Sigmoid colon (tissue), 7 donors: Measurements from ENCODE around the gene DYRK1A. TPM values are rescaled to one million over a fixed set of nuclear protein-coding genes. Genes with fewer than 3 reads are reported as not detected.

ENCODE experiments used
- DNase-seq: peaks from one replicate; pipeline ENCODE4 v3.0.0-alpha.2; 2019
- H3K27ac ChIP-seq, 4 donors: fragments of 200-600 bp; sonication (generic); one replicate each; pipeline ENCODE4 v1.5.1; 2016 to 2019; ENCODE audit warnings: mild to moderate bottlenecking in 1 of 4
- H3K27me3 ChIP-seq, 3 donors: fragments of 200-600 bp; sonication (generic); one replicate each; pipeline ENCODE4 v1.5.1; 2019; ENCODE audit warnings: mild to moderate bottlenecking in 1 of 3
- H3K36me3 ChIP-seq, 4 donors: fragments of 200-600 bp; sonication (generic); one replicate each; pipeline ENCODE4 v1.5.1; 2016 to 2019
- H3K4me1 ChIP-seq, 4 donors: fragments of 200-600 bp; sonication (generic); one replicate each; pipeline ENCODE4 v1.5.1; 2017 to 2019
- H3K4me3 ChIP-seq, 4 donors: fragments of 200-600 bp; sonication (generic); one replicate each; pipeline ENCODE4 v1.5.1; 2017 to 2019; ENCODE audit warnings: mild to moderate bottlenecking in 2 of 4, moderate library complexity in 1 of 4
- H3K9me3 ChIP-seq, 4 donors: fragments of 200-600 bp in 3 of 4; sonication (generic) in 3 of 4; one replicate each; pipeline versions ENCODE4 v1.5.1 to v1.6.1; 2013 to 2019
- EP300 ChIP-seq, 4 donors: sonication (generic); formaldehyde crosslinking; IDR thresholded peaks; one replicate each; pipeline ENCODE4 v1.6.1; 2017; ENCODE audit warnings: antibody characterized with exemption in 4 of 4
- POLR2A ChIP-seq, 2 donors: fragments of 450-650 bp; IDR thresholded peaks; one replicate each; pipeline ENCODE4 v1.6.1; 2016; ENCODE audit warnings: antibody characterized with exemption in 2 of 2, mild to moderate bottlenecking in 2 of 2, moderate library complexity in 2 of 2
- POLR2AphosphoS5 ChIP-seq, 4 donors: sonication (generic); formaldehyde crosslinking; IDR thresholded peaks; one replicate each; pipeline ENCODE4 v1.6.1; 2017; ENCODE audit warnings: antibody characterized with exemption in 4 of 4
- WGBS, 2 donors: extraction: QIAGEN DNeasy Blood & Tissue Kit; methylation state at CpG; one replicate each; pipeline ENCODE4 v1.1.7; 2013; 5-methylcytosine and 5-hydroxymethylcytosine counted together
- intact Hi-C: fragments of 100-400 bp; cut with DNase I; formaldehyde crosslinking; loops from one replicate; pipeline ENCODE4 v1.15.1; 2023
- polyA plus RNA-seq, 3 donors: library from polyadenylated mRNA; stranded (reverse); fragments of 200-250 nt; gene quantifications; one replicate each; pipeline ENCODE4 v1.2.3, GENCODE V29; 2013
- total RNA-seq, 4 donors: library from RNA; depleted of rRNA; stranded (reverse); fragments of >200 nt; gene quantifications; one replicate each; pipeline ENCODE4 v1.1.0, GENCODE V29; 2016
- TF ChIP-seq, protein P1 (sequence below), 4 experiments: fragments of 450-650 bp in 3 of 4; fragments of 200-600 bp in 1 of 4; IDR thresholded peaks; one replicate each; pipeline ENCODE4 v1.5.1; 2016 to 2019; ENCODE audit warnings: antibody characterized with exemption in 4 of 4, mild to moderate bottlenecking in 3 of 4, moderate library complexity in 2 of 4
- donor health status: healthy with polysubstance abuse.
- donor health status: Bipolar disorder and iron deficiency.
- donor health status: healthy.

DYRK1A gene
- total and polyA plus RNA-seq, 7 donors = 11.4 to 74.1 (median 62.9) TPM

DNA sequence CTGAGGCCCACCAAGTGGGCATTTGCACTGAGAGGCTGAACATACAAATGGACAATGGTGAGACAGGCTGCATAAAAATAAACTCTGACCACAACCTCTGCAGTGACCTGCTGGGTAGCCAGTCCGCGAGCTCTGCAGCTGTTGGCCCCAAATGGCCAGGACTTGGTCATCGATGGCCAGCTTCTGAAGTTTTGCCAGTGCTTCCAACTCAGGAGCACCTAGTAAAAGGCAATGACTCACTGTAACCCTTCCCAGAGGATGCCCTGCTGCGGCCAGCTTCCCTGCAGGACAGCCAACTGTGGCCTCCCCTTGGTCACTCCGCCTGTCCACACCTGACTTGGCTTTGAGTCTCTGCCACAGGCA lies 185.4 kb downstream of the DYRK1A start:
- peak; percentile 15 for DNase-seq
- 92 to 93% methylated on average over 5 of the region's 5 CpGs for WGBS, 2 donors
- intact Hi-C loops = no loop called here
- no peak for TF ChIP-seq POLR2A (IDR thresholded peaks at IDR 0.05)
- TF ChIP-seq POLR2AphosphoS5 (IDR thresholded peaks at IDR 0.05) = no peak
- TF ChIP-seq, protein P1, sequence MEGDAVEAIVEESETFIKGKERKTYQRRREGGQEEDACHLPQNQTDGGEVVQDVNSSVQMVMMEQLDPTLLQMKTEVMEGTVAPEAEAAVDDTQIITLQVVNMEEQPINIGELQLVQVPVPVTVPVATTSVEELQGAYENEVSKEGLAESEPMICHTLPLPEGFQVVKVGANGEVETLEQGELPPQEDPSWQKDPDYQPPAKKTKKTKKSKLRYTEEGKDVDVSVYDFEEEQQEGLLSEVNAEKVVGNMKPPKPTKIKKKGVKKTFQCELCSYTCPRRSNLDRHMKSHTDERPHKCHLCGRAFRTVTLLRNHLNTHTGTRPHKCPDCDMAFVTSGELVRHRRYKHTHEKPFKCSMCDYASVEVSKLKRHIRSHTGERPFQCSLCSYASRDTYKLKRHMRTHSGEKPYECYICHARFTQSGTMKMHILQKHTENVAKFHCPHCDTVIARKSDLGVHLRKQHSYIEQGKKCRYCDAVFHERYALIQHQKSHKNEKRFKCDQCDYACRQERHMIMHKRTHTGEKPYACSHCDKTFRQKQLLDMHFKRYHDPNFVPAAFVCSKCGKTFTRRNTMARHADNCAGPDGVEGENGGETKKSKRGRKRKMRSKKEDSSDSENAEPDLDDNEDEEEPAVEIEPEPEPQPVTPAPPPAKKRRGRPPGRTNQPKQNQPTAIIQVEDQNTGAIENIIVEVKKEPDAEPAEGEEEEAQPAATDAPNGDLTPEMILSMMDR (IDR thresholded peaks at IDR 0.05) = no peak
- TF ChIP-seq EP300 (IDR thresholded peaks at IDR 0.05) = no peak
- peak overlapping the region in 3 of 4 donors; percentile 2 to 64 (median 18) for H3K27ac ChIP-seq
- no peak overlapping the region for H3K4me3 ChIP-seq
- H3K27me3 ChIP-seq = no peaks in the 10 kb centered on the region
- no peaks in the 10 kb centered on the region for H3K36me3 ChIP-seq
- peaks cover 0 to 44% (median 28%) of the 10 kb centered on the region in 4 donors for H3K4me1 ChIP-seq
- H3K9me3 ChIP-seq = no peaks in the 10 kb centered on the region

DNA sequence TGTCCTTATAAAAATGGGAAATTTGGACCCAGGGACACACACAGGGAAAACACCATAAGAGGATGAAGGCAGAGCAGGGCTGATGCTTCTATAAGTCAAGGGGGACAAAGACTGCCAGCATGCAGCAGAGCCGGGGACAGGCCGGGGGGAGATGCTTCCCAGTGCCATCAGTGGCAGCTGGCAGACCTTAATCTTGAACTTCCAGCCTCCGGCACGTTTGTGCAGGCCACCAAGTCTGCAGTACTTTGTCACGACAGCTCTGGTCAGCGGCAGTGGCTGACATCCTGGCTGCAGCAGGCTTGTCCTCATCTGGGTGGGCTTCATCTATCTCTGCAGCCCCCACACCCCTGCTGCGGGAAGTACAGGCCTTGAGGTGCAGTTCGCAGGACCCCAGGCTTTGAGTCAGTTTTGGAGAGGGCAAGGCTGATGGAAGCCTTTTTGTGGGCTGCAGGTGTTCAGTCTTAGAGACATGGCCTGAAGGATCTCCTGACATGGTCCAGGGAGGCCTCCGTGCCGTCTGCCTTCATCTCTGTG lies 186.0 kb downstream of the DYRK1A start:
- Histone ChIP-seq H3K9me3 (no peaks in the 10 kb centered on the region), H3K27ac (no peak overlapping the region), H3K4me3 (no peak overlapping the region), H3K36me3 (no peaks in the 10 kb centered on the region), H3K27me3 (no peaks in the 10 kb centered on the region), H3K4me1 (peaks cover 0 to 39% (median 23%) of the 10 kb centered on the region in 4 donors)
- TF ChIP-seq, protein P1 (IDR thresholded peaks at IDR 0.05) = no peak
- TF ChIP-seq EP300 (IDR thresholded peaks at IDR 0.05) = no peak
- TF ChIP-seq POLR2A (IDR thresholded peaks at IDR 0.05) = no peak
- TF ChIP-seq POLR2AphosphoS5 (IDR thresholded peaks at IDR 0.05) = no peak
- DNase-seq = peak; percentile 21
- intact Hi-C loops = no loop called here
- WGBS, 2 donors = 93 to 94% methylated on average over 10 of the region's 10 CpGs

DNA sequence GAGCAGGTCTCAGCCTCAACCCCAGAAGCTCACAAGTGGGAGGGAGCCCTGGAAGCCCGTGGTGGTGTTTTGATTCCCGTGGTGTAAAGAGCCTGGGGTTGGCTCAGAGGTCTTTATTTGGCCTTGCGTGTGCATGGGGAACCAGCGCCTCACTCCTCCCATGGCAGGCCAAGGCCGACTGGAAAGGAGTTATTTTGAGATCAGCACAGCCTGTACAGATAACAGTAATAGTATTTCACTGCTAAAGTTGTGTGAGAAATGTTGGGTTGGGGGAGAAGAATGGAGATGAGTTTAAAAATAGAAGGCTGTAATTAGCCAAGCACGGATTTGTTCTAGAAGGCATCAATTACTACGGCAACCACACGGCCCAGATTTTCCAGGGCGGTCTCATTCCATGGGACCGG lies 186.5 kb downstream of the DYRK1A start:
- no peak overlapping the region for H3K4me3 ChIP-seq
- DNase-seq = no peak
- H3K27ac ChIP-seq = no peak overlapping the region
- intact Hi-C loops = no loop called here
- 85 to 88% methylated on average over 10 of the region's 10 CpGs for WGBS, 2 donors
- TF ChIP-seq POLR2AphosphoS5 (IDR thresholded peaks at IDR 0.05) (no peak), EP300 (IDR thresholded peaks at IDR 0.05) (no peak)
- TF ChIP-seq, protein P1 (IDR thresholded peaks at IDR 0.05) = no peak
- H3K9me3 ChIP-seq = no peaks in the 10 kb centered on the region
- H3K36me3 ChIP-seq = no peaks in the 10 kb centered on the region
- peaks cover 0 to 35% (median 20%) of the 10 kb centered on the region in 4 donors for H3K4me1 ChIP-seq
- H3K27me3 ChIP-seq = no peaks in the 10 kb centered on the region

DNA sequence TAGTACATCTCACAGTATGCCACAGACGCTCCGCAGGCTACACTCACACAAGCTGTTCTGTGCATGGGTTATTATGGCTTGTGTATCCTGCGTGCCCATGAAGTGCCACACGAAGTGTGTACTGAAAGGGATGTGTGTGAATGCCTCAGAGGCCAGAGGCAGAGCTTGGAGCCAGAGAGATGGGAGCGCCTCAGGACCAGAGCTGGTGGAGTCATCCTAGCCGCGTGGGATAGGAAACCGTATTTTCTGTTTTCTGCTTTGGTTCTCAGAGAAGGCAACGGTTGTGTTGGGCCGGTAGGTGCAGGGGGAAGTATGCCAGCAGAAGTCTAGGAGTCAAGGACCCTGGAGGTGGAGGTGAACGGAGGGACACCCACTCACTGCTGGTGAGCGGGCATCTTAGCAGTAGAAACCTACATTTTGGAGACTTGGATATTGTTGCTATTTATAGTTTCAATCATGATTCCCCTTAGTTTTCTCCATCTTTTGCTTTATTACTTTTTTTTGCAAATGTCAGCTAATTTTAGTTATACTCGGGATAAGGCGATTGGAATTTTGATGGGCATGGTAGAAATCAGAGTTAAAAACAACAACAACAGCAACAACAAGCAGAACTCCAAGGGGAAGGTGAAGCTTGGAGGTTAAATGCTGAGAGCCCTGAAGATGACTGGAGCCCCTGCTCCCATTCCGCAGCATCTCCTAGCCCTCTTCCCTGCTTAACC lies 188.2 kb downstream of the DYRK1A start:
- no peak for TF ChIP-seq EP300 (IDR thresholded peaks at IDR 0.05)
- WGBS, 2 donors = 86 to 87% methylated on average over 15 of the region's 15 CpGs
- Histone ChIP-seq H3K4me3 (no peak overlapping the region), H3K27ac (no peak overlapping the region), H3K4me1 (peaks cover 0 to 26% (median 18%) of the 10 kb centered on the region in 4 donors), H3K36me3 (no peaks in the 10 kb centered on the region), H3K9me3 (no peaks in the 10 kb centered on the region), H3K27me3 (no peaks in the 10 kb centered on the region)
- intact Hi-C loops = no loop called here
- DNase-seq = no peak

DNA sequence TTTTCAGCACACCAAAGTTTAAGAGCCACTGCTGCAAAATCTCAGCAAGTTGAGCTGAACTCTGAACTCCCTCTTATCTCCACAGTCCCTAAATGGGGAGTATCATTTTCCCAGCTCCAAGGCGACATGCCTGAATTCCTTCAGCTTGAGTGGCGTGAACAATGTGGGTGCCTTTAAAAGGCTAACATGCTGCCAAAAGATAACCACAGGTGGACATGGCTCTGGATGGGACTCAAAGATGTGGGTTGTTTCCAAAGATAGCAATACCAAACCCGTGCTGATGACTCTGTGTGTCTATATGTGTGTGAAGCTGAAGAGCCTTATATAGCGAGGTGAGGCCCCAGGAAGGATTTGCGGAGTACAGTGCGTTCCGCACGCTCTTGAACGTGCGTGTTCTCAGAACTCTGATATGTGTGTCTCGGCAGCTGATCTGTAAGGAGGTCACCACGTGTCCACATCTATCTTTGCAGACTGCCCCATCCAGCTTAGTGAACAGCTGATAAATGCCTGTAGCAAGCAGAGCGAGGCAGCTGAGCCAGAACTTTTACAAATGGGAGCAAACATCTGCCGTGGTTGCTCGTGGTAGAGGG lies 189.2 kb downstream of the DYRK1A start:
- no peak for DNase-seq
- H3K4me1 ChIP-seq = peaks cover 0 to 17% (median 14%) of the 10 kb centered on the region in 4 donors
- intact Hi-C loops = no loop called here
- WGBS, 2 donors = 78 to 88% methylated on average over 15 of the region's 15 CpGs
- no peaks in the 10 kb centered on the region for H3K9me3 ChIP-seq
- TF ChIP-seq EP300 (IDR thresholded peaks at IDR 0.05) = no peak
- TF ChIP-seq, protein P1 (IDR thresholded peaks at IDR 0.05) = no peak
- no peak for TF ChIP-seq POLR2AphosphoS5 (IDR thresholded peaks at IDR 0.05)
- TF ChIP-seq POLR2A (IDR thresholded peaks at IDR 0.05) = no peak
- H3K4me3 ChIP-seq = no peak overlapping the region
- no peaks in the 10 kb centered on the region for H3K27me3 ChIP-seq
- H3K27ac ChIP-seq = no peak overlapping the region
- no peaks in the 10 kb centered on the region for H3K36me3 ChIP-seq
